ENCODE data around the gene DNAJC6.
A peak's percentile ranks its signal among the peaks of the same experiment; 100 is the strongest.
"Not testable (repeated sequence)": the region's sequence is repeated elsewhere in the genome, so short reads cannot be mapped to it uniquely, and the experiment has no call there.

The DNAJC6 gene

GRCh38 chr1:65357291-65357960, 48.1 kb downstream of the DNAJC6 start:
- no peak for DNase-seq (ENCODE audit: low spot score)

GRCh38 chr1:65359888-65360287, 50.5 kb downstream of the DNAJC6 start:
- DNase-seq (ENCODE audit: low spot score), result no peak

DNA sequence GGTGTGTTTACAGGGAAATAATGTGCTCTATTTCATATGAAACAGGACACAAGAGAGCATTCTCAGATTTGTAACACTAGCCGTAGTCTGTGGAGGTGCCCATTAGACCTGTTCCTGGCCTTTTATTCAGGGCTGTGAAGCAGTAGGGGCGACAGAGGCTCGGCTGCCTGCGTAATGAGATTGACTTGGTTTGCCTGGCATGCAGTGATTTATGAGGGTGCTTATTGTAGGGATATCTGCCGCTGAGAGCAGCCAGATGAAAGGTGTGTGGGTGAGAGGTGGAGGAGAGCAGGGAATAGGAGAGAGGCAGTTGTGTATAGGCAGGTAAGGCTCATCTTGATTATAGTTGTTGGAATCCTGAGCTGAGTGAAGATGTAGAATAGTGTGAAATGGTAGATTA, 51.3 kb downstream of the DNAJC6 start:
- peak; percentile 19 for DNase-seq (ENCODE audit: low spot score)

- DNase-seq (ENCODE audit: low spot score), result no peak
Observed at GRCh38 chr1:65362545-65362944, 53.2 kb downstream of the DNAJC6 start.

- no peak for DNase-seq (ENCODE audit: low spot score)
Observed at GRCh38 chr1:65363484-65363883, 54.1 kb downstream of the DNAJC6 start.

DNA sequence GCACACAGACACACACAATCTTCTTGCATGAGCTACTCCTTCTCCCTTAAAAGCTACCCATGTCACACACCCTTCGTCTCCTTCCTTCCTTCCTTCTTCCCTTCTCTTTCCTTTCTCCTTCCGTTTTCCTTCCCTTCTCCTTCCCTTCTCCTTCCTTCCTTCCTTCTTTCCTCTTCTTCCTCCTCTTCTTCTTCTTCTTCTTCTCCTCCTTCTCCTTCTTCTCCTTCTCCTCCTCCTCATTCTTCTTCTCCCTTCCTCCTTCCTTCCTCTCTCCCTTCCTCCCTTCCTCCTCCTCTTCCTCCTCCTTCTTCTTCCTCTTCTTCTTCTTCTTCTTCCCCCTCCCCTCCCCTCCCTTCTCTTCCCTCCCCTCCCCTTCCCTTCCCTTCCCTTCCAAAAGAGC, 59.1 kb downstream of the DNAJC6 start:
- no peak for DNase-seq (ENCODE audit: low spot score)

GRCh38 chr1:65371544-65371943, 62.2 kb downstream of the DNAJC6 start:
- peak; percentile 51 for DNase-seq (ENCODE audit: low spot score)

GRCh38 chr1:65372557-65372956, 63.2 kb downstream of the DNAJC6 start:
- no peak for DNase-seq (ENCODE audit: low spot score)

DNA sequence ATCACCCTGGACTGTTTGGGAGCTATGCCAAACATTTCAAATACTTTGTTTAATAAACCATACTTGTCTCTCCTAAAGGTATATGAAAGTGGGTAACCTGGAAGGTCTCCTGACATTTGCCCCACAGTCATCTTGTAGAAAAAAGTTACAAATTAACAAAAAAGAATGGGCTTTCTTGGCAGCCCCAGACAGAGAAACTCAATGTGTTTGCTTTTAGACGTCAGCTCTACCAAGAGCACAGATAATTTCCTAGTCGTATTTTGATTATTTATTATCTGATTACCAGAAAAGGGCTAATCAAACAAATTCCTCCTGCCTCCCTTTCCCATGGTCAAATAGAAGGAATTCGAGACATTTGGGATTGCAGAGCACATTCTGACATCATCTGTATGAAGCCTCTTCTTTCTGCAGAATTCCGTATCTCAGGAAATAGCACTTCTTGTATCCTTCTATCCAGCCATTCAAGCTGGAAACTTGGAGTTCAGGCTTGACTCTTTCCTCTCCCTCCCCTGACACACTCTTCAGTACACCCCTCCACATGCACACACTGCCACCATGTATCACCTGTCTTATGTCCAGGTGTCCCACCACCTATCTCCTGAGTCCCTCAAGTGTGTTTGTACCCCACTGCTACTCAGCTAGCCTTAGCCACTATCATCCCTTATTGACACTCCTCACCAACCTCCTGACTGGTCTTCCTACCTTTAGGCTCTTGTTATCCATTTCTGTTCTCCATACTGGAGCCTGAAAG, 68.3 kb downstream of the DNAJC6 start:
- no peak for DNase-seq (ENCODE audit: low spot score)

GRCh38 chr1:65378247-65378946, 69.1 kb downstream of the DNAJC6 start:
- DNase-seq (ENCODE audit: low spot score), result no peak

DNA sequence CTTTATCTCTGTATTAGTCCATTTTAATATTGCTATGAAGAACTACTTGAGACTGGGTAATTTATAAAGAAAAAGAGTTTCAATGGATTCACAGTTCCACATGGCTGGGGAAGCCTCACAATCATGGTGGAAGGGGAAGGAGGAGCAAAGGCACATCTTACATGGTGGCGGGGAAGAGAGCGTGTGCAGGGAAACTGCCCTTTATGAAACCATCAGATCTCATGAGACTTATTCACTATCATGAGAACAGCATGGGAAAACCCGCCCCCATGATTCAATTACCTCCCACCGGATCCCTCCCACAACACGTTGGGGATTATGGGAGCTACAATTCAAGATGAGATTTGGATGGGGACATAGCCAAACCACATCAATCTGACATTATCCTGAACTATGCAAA, 75.1 kb downstream of the DNAJC6 start:
- not testable (repeated sequence) for DNase-seq (ENCODE audit: low spot score)

DNA sequence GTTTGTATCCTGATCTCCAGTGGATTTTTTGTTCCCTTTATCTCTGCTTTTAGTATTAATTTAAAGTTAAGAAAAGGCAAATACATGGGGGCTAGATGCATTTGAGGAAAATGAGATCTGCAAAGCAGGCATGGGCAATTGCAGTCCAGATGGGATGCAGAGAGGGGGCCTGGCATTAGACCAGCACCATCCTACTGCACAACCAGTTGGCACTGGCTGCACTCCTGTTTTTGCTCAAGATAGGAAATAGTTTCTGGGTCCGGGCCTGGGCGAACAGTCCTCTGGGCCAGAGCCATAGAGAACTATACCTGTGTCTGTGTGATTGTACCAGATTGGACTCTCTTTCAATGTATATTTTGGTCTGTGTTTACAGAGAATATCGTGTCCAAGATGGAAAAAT, 77.1 kb downstream of the DNAJC6 start:
- DNase-seq (ENCODE audit: low spot score), result peak; percentile 96

DNA sequence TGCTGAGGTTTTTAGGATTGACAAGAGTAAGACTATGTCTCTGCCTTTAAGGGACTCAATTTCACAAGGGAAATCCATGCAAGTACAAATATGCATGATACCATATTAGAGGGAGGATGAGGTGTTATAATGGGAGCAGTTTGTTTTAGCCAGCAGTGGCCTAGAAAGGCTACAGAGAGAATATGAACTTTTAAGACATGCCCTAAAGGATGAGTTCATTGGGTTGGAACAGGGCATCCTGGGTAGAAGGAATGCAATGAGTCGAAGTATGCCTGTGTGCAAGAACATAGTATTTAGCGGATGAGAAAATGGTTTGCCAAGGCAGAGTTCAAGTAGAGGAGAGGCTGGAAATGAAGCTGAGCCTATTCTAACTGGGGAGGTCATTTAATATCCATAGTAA, 78.5 kb downstream of the DNAJC6 start:
- no peak for DNase-seq (ENCODE audit: low spot score)

GRCh38 chr1:65388908-65389695, 79.8 kb downstream of the DNAJC6 start:
- DNase-seq (ENCODE audit: low spot score), result no peak

DNA sequence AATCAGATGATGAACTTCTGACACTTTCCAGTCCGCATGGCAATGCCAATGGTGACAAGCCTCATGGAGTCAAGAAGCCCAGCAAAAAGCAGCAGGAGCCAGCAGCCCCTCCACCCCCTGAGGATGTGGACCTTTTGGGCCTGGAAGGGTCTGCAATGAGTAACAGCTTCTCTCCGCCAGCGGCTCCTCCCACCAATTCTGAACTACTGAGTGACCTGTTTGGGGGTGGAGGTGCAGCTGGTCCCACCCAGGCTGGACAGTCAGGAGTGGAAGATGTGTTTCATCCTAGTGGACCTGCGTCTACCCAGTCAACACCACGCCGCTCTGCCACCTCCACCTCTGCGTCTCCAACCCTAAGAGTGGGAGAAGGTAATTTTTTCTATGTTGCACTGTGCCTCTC, 83.2 kb downstream of the DNAJC6 start:
- DNase-seq (ENCODE audit: low spot score), result no peak

- DNase-seq (ENCODE audit: low spot score), result no peak
Observed at GRCh38 chr1:65393347-65393746, 84.0 kb downstream of the DNAJC6 start.

- no peak for DNase-seq (ENCODE audit: low spot score)
Observed at GRCh38 chr1:65393928-65394327, 84.6 kb downstream of the DNAJC6 start.

- no peak for DNase-seq (ENCODE audit: low spot score)
Observed at GRCh38 chr1:65395887-65396612, 86.7 kb downstream of the DNAJC6 start.

- DNase-seq (ENCODE audit: low spot score), result no peak
Observed at GRCh38 chr1:65398083-65398482, 88.7 kb downstream of the DNAJC6 start.

- DNase-seq (ENCODE audit: low spot score), result no peak
Observed at GRCh38 chr1:65399003-65399402, 89.7 kb downstream of the DNAJC6 start.

DNA sequence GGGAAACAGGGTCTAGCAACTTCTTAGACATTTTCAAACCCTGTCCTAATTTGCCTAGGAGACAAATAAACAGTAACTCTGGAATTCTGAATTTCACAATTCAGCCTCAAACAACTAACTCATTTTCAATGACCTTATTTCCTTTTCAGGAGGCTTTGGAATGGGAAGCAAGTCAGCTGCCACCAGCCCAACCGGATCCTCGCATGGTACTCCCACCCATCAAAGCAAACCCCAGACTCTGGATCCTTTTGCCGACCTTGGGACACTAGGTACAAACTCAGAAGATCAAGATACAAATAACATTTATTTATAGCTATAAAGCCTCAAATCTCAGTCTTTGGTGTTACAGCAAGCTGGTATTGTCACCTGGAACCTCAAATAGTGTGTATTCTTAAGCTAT, 92.3 kb downstream of the DNAJC6 start:
- DNase-seq (ENCODE audit: low spot score), result no peak

DNA sequence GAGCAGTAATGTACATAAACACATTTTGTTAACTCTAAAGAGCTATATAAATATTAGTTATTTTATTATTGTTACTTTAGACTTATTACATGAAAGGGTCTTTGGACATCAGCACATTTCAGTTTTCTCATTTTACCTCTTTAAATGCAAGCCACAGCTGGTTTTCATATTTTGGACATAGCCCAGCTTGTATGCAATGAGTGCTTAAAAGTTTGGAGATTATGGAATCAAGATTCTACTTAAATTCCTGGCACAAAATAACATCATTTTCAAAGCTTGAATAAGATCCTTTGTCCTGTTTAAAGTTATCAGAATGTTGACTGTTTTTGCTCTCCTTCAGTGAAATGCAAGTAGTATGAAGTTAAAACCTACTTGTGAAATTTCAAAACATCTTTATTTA, 95.6 kb downstream of the DNAJC6 start:
- no peak for DNase-seq (ENCODE audit: low spot score)

Measured in cerebellar cortex (tissue), 1 donor.